Trophoblast cell (in vitro differentiated cells and primary cell): ENCODE results near the gene NDUFS5.

ENCODE experiments used
- DNase-seq, 2 donors: peaks; one replicate each; pipeline ENCODE4 v3.0.0-alpha.2; 2016
- H2AFZ ChIP-seq: 2 replicates; pipeline ENCODE4 v1.6.1; 2013; ENCODE audit warnings: low read length, moderate library complexity, mild to moderate bottlenecking; ENCODE audit not compliant: insufficient read depth, poor library complexity
- H2AK5ac ChIP-seq: 2 replicates; pipeline ENCODE4 v1.6.1; 2013; ENCODE audit warnings: mild to moderate bottlenecking, low read length
- H2BK120ac ChIP-seq: 2 replicates; pipeline ENCODE4 v1.6.1; 2013; ENCODE audit warnings: low read length, mild to moderate bottlenecking, moderate library complexity; ENCODE audit not compliant: insufficient read depth, poor library complexity
- H2BK12ac ChIP-seq: 2 replicates; pipeline ENCODE4 v1.6.1; 2013; ENCODE audit warnings: mild to moderate bottlenecking, low read length, moderate library complexity
- H2BK5ac ChIP-seq: 2 replicates; pipeline ENCODE4 v1.6.1; 2013; ENCODE audit warnings: low read length, low read depth, moderate library complexity, mild to moderate bottlenecking; ENCODE audit not compliant: poor library complexity
- H3K14ac ChIP-seq: 2 replicates; pipeline ENCODE4 v1.6.1; 2013; ENCODE audit warnings: mild to moderate bottlenecking, low read length
- H3K18ac ChIP-seq: 2 replicates; pipeline ENCODE4 v1.6.1; 2013; ENCODE audit warnings: mild to moderate bottlenecking, low read length
- H3K23ac ChIP-seq: 2 replicates; pipeline ENCODE4 v1.6.1; 2013; ENCODE audit warnings: low read length
- H3K27ac ChIP-seq: 2 replicates; pipeline ENCODE4 v1.5.1; 2013; ENCODE audit warnings: low read depth, mild to moderate bottlenecking, inconsistent platforms, low read length, moderate library complexity
- H3K27me3 ChIP-seq: 2 replicates; pipeline ENCODE4 v1.6.1; 2013; ENCODE audit warnings: inconsistent platforms, mild to moderate bottlenecking, low read length, moderate library complexity; ENCODE audit not compliant: insufficient read depth
- H3K36me3 ChIP-seq, 2 experiments: 1 replicate in 1 of 2; 2 replicates in 1 of 2; pipeline ENCODE4 v1.6.1; 2013; ENCODE audit warnings: low read length in 2 of 2, mild to moderate bottlenecking in 2 of 2, moderate library complexity in 1 of 2; ENCODE audit not compliant: insufficient read depth in 2 of 2, control insufficient read depth in 1 of 2
- H3K4ac ChIP-seq: 2 replicates; pipeline ENCODE4 v1.6.1; 2013; ENCODE audit warnings: low read depth, mild to moderate bottlenecking, low read length, moderate library complexity
- H3K4me1 ChIP-seq, 2 experiments: 1 replicate in 1 of 2; 2 replicates in 1 of 2; pipeline ENCODE4 v1.6.1; 2013; ENCODE audit warnings: low read length in 2 of 2, mild to moderate bottlenecking in 2 of 2, moderate library complexity in 1 of 2; ENCODE audit not compliant: insufficient read depth in 2 of 2, control insufficient read depth in 1 of 2
- H3K4me2 ChIP-seq: 2 replicates; pipeline ENCODE4 v1.6.1; 2013; ENCODE audit warnings: inconsistent platforms, mild to moderate bottlenecking, low read length, moderate library complexity
- H3K4me3 ChIP-seq: 2 replicates; pipeline ENCODE4 v1.5.1; 2013; ENCODE audit warnings: mild to moderate bottlenecking, low read depth, low read length, inconsistent platforms
- H3K79me1 ChIP-seq: one replicate; pipeline ENCODE4 v1.6.1; 2013; ENCODE audit warnings: low read length
- H3K79me2 ChIP-seq: 2 replicates; pipeline ENCODE4 v1.6.1; 2013; ENCODE audit warnings: low read length, mild to moderate bottlenecking; ENCODE audit not compliant: control insufficient read depth, insufficient read depth, poor library complexity
- H3K9ac ChIP-seq: 2 replicates; pipeline ENCODE4 v1.6.1; 2013; ENCODE audit warnings: mild to moderate bottlenecking, low read length
- H3K9me3 ChIP-seq: 2 replicates; pipeline ENCODE4 v1.6.1; 2013; ENCODE audit warnings: low read depth, mild to moderate bottlenecking, control low read depth, inconsistent platforms, low read length; ENCODE audit not compliant: insufficient read depth
- H4K12ac ChIP-seq: 2 replicates; pipeline ENCODE4 v1.6.1; 2013; ENCODE audit warnings: low read depth, mild to moderate bottlenecking, low read length, moderate library complexity
- H4K8ac ChIP-seq: 2 replicates; pipeline ENCODE4 v1.6.1; 2013; ENCODE audit warnings: low read depth, mild to moderate bottlenecking, low read length, moderate library complexity
- H4K91ac ChIP-seq: one replicate; pipeline ENCODE4 v1.6.1; 2013; ENCODE audit warnings: low read depth, mild to moderate bottlenecking, low read length, moderate library complexity
- WGBS: extraction: QIAGEN DNeasy Blood & Tissue Kit; methylation state at CpG from one replicate; pipeline ENCODE4 v1.1.7; 2013; ENCODE audit warnings: missing lambda C conversion rate; ENCODE audit not compliant: insufficient read length, insufficient coverage; ENCODE audit errors: extremely low coverage; 5-methylcytosine and 5-hydroxymethylcytosine counted together

Gene NDUFS5

DNA sequence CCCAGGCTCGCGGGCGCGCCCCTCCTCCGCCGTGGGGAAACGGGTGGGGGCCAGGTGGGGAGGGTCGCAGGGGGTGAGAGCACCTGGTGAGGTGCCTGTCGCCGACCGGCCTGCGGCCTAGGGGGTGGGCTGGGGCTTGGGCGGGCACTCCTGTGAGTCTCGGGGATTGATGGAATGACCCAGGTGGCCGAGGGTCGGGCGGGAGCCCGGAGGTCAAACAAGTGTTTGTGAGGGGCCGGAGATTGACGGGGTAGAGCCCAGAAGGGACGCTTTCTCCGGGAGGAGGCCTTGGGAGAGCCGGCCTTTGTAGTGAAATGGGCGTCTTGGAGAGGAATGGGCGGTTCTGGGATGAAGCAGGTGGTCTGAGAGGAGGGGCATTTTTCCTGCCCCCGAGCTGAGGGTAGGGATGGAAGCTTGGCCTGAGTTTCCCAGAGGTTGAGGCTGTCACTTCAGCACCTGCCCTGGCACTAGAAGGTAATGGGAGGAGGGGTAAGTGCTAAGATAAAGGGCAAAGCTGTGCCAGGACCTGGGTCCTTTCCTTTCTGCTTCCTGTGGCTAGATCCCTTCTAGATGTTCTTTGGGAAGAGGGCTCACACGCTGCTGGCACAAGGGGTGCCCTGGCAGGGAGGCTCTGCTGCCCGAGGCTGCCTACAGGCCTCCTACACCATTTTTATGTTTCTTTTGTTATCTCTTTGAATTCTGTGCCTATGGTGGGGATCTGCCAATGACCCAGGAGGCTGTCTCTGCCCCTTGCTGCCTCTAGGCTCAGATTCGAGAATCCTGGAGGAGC is 56.1 kb downstream of the NDUFS5 start:
- H3K4me3 ChIP-seq: peak overlapping the region; percentile 55
- H3K36me3 ChIP-seq: no peaks in the 10 kb centered on the region

DNA sequence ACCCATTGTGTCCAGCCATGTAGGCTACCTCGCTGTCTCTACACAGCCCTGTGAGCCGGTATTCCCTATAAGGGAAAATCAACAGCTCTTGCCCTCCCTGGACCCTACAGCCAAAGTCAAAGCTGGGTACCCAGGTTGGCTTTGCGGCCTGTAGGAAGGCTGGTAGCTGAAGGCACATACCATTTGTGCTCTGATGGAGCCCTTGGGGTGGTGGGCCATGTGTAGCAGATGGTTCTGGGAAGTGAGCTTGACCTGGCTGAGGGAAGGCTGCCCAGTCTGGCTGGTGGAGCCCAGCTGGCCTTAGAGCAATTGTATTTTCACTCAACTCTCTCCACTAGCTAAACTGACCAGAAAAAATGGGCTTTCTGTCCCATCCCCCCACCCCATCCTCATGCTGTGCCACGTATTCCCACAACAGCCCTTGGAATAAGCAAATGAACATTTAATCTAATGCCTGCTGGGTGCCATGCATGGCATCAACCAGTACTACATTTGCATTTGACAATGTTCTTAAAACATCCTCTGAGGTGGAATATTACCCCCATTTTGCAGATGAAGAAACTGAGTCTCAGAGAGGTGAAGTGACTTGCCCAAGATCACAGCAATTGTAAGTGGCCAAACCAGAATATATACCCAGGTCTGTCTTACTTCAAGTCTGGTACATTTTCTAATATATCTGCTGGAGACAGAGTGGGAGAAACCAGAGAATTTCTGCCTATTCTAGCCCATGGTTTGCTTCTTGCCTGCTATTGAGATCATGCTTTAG is 56.8 kb downstream of the NDUFS5 start:
- Histone ChIP-seq H3K79me1 (no peaks in the 10 kb centered on the region), H2BK5ac (no peak overlapping the region), H3K27me3 (peaks cover 36% of the 10 kb centered on the region), H3K23ac (no peak overlapping the region), H2BK12ac (no peak overlapping the region), H3K9ac (no peak overlapping the region), H3K27ac (no peak overlapping the region), H4K12ac (no peak overlapping the region), H2AK5ac (no peak overlapping the region), H2BK120ac (no peak overlapping the region), H2AFZ (no peak overlapping the region), H3K4ac (no peak overlapping the region), H3K79me2 (no peaks in the 10 kb centered on the region), H3K9me3 (peaks cover 2% of the 10 kb centered on the region), H3K4me1 (peaks cover 0 to 9% of the 10 kb centered on the region in 2 experiments), H4K91ac (no peak overlapping the region), H3K4me3 (peak overlapping the region; percentile 8), H4K8ac (no peak overlapping the region), H3K4me2 (no peak overlapping the region), H3K18ac (no peak overlapping the region), H3K14ac (no peak overlapping the region), H3K36me3 (no peaks in the 10 kb centered on the region)
- WGBS: no CpG with 5 or more reads among the region's 4 CpGs
- no peak for DNase-seq

More for the DNA sequence above, 56.1 kb downstream of the NDUFS5 start:
- Histone ChIP-seq H2BK5ac (no peak overlapping the region), H2BK120ac (no peak overlapping the region), H2AFZ (no peak overlapping the region), H3K27ac (no peak overlapping the region), H4K91ac (no peak overlapping the region), H3K23ac (no peak overlapping the region), H3K4ac (no peak overlapping the region), H3K9me3 (peaks cover 2% of the 10 kb centered on the region), H3K27me3 (peaks cover 36% of the 10 kb centered on the region), H3K14ac (no peak overlapping the region), H3K18ac (no peak overlapping the region), H4K12ac (no peak overlapping the region), H3K4me1 (peaks cover 0 to 9% of the 10 kb centered on the region in 2 experiments), H3K79me1 (no peaks in the 10 kb centered on the region), H3K79me2 (no peaks in the 10 kb centered on the region), H3K9ac (no peak overlapping the region), H2AK5ac (no peak overlapping the region), H3K4me2 (peak overlapping the region; percentile 97), H4K8ac (no peak overlapping the region), H2BK12ac (no peak overlapping the region)
- no CpG with 5 or more reads among the region's 29 CpGs for WGBS
- no peak for DNase-seq

DNA sequence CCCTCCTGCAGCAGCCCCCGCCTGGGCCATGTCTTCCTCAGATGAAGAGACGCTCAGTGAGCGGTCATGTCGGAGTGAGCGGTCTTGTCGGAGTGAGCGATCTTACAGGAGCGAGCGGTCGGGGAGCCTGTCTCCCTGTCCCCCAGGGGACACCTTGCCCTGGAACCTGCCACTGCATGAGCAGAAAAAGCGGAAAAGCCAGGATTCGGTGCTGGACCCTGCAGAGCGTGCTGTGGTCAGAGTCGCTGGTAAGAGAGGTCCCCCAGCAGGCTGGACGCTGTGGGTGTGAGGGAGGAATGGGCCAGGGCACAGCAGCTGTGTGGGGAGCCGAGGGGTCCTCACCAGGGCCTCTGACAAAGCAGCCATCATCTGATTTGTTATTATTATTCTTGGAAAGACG is 58.0 kb downstream of the NDUFS5 start:
- no peak overlapping the region for H3K4me3 ChIP-seq
- H3K27ac ChIP-seq: no peak overlapping the region
- no peaks in the 10 kb centered on the region for H3K36me3 ChIP-seq
- H4K91ac ChIP-seq: no peak overlapping the region
- no peak overlapping the region for H2AK5ac ChIP-seq
- H3K79me2 ChIP-seq: no peaks in the 10 kb centered on the region
- H4K8ac ChIP-seq: no peak overlapping the region
- H4K12ac ChIP-seq: no peak overlapping the region
- no CpG with 5 or more reads among the region's 17 CpGs for WGBS
- H3K4me2 ChIP-seq: no peak overlapping the region
- no peaks in the 10 kb centered on the region for H3K79me1 ChIP-seq
- H3K4ac ChIP-seq: no peak overlapping the region
- peaks cover 36% of the 10 kb centered on the region for H3K27me3 ChIP-seq
- no peak overlapping the region for H3K23ac ChIP-seq
- no peak overlapping the region for H3K14ac ChIP-seq
- no peak for DNase-seq
- peaks cover 0 to 9% of the 10 kb centered on the region in 2 experiments for H3K4me1 ChIP-seq
- no peak overlapping the region for H2BK12ac ChIP-seq
- no peak overlapping the region for H3K9ac ChIP-seq
- no peak overlapping the region for H2BK5ac ChIP-seq
- H3K9me3 ChIP-seq: peaks cover 2% of the 10 kb centered on the region
- no peak overlapping the region for H2AFZ ChIP-seq
- H2BK120ac ChIP-seq: no peak overlapping the region
- no peak overlapping the region for H3K18ac ChIP-seq
